HG03520 (cell line): ENCODE measurements around the gene PHLDB1.
"Not testable (repeated sequence)": the region's sequence is repeated elsewhere in the genome, so short reads cannot be mapped to it uniquely, and the experiment has no call there.

ENCODE experiments used
- ATAC-seq: cut with Tn5 transposase; IDR thresholded peaks from one replicate; pipeline ENCODE4 v1.9.1; 2021; ENCODE audit warnings: mild to moderate bottlenecking, moderate library complexity; ENCODE audit not compliant: unreplicated experiment

Gene PHLDB1

DNA sequence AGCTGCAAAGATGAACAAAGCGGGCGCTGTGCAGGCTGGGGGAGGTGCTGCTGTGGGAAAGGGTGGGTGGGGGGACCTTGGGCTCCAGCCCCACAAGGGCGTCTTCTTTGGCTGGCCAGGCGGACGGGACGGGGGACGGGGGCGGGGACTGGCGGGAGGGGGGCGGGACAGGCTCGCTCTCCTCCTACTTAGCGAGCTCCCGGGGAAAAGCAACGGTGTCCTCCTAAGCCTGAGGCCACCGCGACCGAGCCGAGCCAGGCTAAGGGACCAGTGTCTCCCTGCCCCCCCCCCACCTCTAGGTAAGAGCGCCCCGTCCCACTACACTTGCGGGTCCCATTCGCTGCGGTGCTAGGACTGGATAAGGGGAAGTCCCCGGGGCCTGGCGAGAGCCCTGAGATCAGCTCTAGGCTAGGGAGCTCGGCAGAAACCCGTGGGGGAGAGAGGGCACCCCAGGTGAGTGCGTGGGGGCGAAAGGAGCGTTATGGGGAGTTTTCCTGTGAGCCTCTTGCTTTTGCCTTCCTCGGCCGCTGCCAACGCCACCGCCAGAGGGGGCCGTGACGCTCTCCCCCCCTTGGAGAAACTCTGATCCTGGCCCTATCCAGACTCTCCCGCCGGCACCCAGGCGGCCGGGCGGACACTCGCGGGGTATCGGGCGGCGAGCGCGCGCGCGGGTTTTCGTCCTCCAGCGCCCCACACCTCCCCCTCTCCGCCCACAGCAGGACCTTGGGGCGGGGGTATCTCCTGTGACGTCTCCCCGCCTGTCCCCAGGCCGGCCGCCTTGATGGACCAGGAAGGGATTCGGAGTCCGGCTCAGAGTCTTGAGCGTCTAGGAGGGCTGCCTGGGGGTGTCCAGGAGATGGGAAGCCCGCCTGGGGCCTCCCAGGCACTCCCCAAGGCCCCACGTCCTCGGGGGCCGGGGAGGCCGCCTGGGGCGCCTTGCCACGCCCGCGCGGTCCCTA lies at the start of gene PHLDB1:
Gene PHLDB1 (plus strand): TSS at position 215 of the 959 bp plus-strand sequence. CDS start 6,222 bp downstream, outside the sequence.
- ATAC-seq: no peak

DNA sequence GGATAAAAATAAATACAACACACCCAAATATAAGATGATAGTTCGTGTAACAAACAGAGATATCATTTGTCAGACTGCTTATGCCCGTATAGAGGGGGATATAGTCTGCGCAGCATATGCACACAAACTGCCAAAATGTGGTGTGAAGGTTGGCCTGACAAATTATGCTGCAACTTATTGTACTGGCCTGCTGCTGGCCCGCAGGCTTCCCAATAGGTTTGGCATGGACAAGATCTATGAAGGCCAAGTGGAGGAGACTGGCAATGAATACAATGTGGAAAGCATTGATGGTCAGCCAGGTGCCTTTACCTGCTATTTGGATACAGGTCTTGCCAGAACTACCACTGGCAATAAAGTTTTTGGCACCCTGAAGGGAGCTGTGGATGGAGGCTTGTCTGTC lies 46.6 kb upstream of the PHLDB1 start:
- no peak for ATAC-seq

DNA sequence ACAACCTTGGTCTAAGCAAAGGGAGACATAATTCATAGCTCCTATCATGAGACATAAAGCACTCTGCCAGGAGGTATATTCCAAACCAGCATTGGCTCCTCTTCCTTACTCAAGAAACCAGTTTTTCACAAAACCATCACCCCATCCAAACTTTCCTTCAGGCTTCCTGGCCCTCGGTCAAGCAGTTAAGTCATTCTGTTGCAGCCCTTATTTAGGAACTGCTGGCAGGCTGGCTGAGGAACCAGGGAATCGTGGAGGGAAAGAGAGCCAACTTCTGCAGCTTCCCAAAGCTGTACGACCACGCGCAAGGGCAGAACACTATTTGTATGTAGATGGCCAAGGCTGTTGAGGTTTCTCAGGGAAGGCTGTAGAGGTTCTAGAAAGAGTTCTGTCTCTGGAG lies 42.4 kb upstream of the PHLDB1 start:
- ATAC-seq: no peak

DNA sequence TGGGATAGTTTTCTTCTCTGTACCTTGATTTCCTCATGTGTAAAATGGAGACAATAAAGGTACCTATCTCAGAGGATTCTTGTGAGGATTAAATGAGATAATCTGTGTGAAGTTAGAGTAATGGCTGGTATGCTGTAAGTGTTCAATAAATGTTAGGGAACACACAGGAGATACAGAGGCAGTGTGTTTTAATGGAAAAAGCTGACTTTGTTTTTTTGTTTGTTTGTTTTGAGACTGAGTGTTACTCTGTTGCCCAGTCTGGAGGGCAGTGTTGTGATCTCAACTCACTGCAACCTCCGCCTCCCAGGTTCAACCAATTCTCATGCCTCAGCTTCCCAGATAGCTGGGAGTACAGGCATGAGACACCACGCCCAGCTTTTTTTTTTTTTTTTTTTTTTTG lies 37.7 kb upstream of the PHLDB1 start:
- ATAC-seq: no peak

DNA sequence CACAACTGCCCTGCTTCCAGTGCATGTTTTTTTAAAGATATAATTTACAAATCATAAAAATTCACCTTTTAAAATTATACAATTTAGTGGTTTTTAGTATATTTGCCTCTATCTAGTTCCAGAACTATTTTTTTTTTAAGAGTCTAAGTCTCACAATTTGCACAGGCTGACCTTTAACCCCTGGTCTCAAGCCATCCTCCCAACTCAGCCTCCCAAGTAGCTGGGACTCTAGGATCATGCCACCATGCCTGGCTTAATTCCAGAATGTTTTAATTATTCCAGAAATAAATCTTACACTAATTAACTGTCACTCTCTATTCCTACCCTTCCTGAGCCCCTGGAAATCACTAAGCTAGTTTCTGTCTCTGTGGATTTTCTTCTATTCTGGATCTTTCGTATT lies 36.6 kb upstream of the PHLDB1 start:
- ATAC-seq: no peak

DNA sequence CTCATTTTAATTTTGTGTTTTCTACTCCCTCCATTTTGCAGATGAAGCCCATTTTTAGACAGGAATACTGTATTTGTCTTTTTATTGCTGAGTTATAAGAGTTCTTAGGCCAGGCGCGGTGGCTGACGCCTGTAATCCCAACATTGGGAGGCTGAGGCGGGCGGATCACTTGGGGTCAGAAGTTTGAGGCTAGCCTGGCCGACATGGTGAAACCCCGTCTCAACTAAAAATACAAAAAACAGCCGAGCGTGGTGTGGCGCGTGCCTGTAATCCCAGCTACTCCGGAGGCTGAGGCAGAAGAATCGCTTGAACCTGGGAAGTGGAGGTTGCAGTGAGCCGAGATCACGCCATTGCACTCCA lies 35.7 kb upstream of the PHLDB1 start:
- not testable (repeated sequence) for ATAC-seq

DNA sequence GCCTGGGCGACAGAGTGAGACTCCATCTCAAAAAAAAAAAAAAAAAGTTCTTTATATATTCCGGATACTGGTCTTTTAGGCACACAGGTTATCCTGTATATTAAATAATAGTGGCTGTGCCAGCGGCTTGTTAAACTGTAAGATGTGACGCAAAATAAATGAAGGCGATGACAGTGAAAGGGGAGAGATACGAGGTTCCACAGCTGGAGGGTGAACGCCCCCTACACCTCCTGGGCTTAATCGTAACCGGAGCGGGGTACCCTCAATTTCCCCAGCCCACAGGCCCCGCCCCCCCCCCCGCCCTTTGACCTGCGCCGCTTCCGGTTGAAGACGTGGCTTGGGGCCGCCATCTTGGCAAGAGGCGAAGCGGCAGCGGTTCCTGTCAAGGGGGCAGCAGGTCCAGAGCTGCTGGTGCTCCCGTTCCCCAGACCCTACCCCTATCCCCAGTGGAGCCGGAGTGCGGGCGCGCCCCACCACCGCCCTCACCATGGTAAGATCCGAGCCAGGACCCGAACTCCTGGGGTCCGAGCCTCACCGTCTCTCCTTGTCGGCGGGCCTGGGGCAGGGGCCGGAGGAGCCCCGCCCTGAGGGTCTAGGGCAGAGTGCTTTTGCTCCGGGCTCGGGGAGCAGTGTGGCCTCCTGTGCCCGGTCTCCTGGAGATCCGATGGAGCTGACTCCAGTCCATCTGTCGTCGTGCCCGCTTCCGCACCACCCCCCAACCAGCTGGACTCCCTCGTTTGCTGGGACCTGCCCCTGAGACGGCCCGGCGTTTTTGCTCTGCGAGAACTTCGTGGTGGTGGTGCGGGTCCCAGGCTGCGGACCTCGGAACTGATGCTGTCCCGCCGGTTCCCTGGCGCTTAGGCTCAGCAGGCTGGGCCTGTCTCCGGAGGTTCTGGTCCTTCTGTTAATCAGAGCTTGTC lies 35.1 kb upstream of the PHLDB1 start, which contains the start of gene ARCN1:
Gene ARCN1 (plus strand): TSS at position 349 of the 920 bp plus-strand sequence. CDS start 139 bp downstream, at position 488.
- peak; percentile 52 for ATAC-seq

DNA sequence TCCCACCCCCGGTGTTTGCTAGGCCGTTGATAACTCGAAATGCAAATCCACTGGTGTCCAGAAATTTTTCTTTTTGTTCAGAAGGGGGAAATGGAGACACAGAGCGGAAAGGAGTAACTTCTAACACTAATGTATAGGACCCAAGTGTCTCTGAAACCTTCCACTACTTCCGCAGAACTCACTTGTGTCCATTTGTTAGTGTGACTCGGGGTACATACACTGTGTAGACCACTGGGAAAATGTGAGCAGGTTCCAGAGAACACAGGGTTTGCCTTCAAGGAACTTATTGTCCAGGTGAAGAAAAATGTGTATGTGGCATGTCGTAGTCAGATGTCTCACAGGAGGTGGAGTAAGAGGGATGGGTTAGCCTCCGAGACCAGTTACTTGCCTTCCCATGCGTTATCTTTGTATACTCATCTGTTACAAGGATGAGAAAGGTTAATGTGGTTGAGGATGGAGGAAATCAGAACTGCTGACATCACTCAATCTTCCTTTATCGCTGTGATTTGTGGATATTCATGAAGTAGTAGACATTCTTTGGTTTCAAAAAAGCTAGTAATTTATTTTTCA lies 34.3 kb upstream of the PHLDB1 start:
- ATAC-seq: peak; percentile 19

DNA sequence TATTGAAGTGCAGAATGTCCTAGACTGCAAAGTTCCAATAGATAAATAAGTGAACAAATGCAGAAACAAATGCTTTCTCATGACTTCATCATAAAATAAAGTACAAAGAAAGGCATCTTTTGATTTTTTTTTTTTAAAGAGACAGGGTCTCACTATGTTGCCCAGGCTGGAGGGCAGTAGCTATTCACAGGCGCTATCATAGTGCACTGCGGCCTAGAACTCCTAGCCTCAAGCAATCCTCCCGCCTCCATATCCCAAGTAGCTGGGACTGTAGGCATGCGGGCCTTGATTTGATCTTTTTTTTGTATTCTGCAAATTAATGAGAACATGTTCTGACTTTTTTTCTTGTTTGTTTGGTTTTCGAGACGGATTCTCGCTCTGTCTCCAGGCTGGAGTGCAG lies 32.8 kb upstream of the PHLDB1 start:
- ATAC-seq: no peak

DNA sequence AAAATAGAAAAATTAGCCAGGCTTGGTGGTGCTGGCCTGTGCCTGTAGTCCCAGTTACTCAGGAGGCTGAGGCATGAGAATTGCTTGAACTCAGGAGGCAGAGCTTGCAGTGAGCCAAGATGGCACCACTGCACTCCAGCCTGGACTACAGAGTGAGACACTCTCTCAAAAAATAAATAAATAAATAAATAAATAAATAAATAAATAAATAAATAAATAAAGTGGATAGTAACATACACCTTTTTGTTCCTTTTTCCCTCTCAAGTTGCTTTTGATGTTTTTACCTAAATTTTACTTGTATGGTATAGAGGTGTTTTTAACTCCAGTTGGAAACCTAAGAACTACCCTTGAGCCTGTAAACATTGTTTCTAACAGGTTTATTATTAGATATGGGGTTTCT lies 29.4 kb upstream of the PHLDB1 start:
- ATAC-seq: not testable (repeated sequence)

DNA sequence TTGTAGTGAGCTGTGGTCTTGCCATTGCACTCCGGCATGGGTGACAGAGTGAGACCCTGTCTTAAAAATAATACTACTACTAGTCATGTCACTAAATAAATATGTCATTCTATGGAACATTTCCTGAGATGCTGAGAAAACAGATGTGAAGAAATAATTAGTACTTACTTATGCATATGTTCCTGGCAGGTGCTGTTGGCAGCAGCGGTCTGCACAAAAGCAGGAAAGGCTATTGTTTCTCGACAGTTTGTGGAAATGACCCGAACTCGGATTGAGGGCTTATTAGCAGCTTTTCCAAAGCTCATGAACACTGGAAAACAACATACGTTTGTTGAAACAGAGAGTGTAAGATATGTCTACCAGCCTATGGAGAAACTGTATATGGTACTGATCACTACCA lies 26.4 kb upstream of the PHLDB1 start:
- ATAC-seq: no peak

DNA sequence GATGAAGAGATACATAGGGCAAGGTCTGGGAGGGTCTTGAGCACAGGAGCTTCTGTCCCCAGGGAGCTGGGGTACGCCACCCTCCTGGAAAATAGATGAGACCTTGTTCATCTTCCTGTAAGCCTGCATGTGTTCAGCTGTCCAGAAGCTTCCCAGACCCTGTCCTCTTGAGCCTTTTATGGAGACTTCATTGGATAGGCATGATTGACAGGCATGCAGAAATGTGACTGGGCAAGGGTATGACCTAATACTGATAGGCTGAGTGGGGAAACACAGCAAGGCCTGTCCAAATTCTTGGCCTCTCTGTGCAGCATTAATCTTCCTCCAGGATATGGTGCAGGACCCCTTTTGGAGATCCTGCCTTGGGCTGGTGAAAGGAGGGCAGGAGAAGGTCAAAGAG lies 19.5 kb upstream of the PHLDB1 start:
- no peak for ATAC-seq

DNA sequence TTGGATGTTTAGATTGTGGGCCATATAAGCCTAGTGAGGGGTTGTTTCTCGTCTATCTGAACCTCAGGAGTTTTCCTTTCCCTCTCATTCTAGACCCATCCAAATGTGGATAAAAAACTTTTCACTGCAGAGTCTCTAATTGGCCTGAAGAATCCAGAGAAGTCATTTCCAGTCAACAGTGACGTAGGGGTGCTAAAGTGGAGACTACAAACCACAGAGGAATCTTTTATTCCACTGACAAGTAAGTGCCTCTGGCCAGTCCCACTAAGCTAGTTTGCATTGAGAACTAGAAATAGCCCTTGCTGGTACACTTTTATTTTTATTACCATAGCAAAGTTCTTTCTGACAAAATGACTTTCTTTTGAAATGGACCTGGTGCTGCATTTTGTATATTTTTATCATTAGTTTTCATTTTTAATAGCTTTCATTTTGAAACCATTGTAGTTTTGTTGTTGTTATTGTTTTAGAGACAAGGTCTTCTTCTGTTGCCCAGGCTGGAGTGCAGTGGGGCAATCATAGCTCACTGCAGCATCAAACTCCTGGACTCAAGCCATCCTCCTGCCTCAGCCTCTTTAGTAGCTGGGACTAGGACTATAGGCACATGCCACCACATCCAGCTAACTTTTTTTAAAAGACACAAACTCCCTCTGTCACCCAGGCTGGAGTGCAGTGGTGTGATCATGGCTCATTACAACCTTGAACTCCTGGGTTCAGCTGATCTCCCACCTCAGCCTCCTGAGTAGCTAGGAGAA lies 14.6 kb upstream of the PHLDB1 start:
- no peak for ATAC-seq

DNA sequence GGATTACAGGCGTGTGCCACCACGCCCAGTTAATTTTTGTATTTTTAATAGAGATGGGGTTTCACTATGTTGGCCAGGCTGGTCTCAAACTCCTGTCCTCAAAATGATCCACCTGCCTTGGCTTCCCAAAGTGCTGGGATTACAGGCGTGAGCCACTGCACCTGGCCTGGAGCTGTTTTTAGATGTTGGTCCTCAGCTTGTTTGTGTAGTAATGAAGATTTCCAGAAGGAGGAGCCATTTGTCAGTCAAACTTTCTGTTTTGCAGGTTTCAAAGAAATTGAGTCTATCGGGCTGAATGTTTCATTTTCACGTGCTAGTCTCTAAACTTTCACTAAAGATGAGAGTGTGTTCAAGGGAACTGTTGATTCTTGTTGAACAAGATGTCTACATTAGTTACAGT lies 12.4 kb upstream of the PHLDB1 start:
- not testable (repeated sequence) for ATAC-seq

DNA sequence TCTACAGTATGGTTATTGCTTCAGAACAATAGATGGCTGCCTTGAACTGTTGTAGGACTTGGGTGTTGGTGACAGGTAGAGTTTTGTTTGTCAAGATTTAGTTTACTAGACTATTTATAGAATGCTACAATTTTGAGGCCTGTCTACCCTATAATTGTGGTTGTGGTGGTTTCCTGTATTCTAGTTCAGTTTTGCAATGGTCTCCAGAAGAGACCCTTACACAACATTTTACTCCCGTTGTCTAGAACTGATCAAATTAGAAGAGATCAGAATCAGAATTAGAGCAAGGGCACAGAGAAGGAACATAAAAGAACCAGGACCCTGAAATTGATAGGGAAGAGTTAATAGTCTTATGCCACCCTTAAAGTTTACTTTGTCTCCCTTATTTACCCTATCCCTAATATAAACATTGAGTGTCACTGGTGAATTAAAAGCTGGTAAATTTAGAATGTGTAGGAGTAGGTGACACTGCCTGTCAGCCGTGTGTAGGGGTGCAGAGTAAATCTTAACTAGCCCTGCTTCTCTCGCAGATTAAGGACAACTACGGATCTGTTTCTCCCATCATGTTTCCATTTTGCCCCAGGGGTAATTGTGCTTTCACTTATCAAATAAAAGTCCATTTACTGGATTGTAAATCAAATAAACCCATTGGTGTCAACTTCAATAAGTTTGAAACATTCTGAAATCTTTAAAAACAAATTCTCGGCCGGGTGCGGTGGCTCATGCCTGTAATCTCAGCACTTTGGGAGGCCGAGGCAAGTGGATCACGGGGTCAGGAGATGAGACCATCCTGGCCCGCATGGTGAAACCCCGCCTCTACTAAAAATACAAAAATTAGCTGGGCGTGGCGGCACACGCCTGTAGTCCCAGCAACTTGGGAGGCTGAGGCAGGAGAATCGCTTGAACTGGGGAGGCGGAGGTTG lies 10.9 kb upstream of the PHLDB1 start:
- no peak for ATAC-seq

DNA sequence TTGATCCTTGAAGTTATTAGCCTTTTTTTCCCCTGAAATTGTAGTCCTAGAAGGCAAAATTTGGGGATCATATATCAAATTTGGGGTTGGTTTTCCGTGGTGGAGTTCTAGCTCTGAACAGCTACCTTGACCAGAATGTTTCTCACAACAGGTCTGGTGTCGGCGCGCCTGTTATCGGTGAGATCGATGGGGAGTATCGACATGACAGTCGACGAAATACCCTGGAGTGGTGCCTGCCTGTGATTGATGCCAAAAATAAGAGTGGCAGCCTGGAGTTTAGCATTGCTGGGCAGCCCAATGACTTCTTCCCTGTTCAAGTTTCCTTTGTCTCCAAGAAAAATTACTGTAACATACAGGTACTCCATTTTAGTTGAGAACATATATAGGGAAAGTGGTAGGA lies 9.9 kb upstream of the PHLDB1 start:
- no peak for ATAC-seq

DNA sequence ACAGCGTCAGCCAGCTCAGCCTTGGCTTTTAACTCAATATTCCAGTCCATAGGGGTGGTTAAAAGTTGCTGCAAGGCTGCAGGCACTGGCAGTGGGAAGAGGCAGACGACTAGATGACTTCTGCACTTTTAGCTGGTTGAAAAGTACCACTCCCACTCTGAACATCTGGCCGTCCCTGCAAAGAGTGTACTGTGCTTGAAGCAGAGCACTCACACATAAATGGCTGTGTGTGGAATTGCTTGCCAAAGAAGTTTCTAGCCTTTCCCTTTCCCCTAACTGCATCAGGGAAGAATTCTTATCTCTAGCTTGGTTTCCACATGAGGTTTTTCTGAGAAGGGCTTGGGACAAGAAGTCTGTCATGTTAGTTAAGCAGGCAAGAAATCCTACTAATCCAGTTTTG lies 5.1 kb upstream of the PHLDB1 start:
- ATAC-seq: no peak

DNA sequence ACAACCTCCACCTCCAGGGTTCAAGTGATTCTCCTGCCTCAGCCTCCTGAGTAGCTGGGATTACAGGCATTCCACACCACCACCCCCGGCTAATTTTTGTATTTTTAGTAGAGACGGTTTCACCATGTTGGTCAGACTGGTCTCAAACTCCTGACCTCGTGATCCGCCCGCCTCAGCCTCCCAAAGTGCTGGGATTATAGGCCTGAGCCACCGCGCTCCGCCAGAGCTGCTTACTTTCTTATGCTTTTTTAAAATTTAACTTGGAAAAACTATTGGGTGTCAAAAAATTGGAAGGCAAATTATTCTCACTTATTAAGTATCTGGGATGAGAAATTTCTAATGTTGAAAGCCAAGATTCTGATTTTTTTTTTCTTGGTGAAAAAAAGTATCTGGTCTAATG lies 3.7 kb upstream of the PHLDB1 start:
- not testable (repeated sequence) for ATAC-seq

DNA sequence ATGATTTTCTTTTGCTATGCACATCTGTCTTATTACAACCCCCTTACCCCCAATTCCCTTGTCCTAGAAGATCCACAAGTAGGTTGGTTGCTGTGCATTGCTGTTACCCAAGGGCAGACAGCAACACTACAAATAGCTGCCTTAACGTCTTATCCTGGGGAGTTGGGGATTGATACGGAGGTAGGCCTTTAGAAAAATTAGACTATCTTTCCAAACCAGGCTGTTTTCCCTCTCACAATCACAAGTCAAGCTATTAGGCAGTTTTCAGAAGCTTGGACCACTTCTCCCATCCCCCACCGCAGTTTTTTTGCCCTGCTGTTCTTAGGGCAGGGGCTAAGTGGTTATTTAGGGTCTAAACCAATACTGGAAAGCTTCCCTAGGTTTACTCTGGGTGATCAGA lies 2.8 kb upstream of the PHLDB1 start:
- no peak for ATAC-seq
